Measurements from ENCODE around the gene CEP57L1.

CEP57L1 gene

GRCh38 chr6:109052018-109052651, 43.2 kb upstream of the CEP57L1 start:
- TF ChIP-seq, protein P1, sequence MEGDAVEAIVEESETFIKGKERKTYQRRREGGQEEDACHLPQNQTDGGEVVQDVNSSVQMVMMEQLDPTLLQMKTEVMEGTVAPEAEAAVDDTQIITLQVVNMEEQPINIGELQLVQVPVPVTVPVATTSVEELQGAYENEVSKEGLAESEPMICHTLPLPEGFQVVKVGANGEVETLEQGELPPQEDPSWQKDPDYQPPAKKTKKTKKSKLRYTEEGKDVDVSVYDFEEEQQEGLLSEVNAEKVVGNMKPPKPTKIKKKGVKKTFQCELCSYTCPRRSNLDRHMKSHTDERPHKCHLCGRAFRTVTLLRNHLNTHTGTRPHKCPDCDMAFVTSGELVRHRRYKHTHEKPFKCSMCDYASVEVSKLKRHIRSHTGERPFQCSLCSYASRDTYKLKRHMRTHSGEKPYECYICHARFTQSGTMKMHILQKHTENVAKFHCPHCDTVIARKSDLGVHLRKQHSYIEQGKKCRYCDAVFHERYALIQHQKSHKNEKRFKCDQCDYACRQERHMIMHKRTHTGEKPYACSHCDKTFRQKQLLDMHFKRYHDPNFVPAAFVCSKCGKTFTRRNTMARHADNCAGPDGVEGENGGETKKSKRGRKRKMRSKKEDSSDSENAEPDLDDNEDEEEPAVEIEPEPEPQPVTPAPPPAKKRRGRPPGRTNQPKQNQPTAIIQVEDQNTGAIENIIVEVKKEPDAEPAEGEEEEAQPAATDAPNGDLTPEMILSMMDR (IDR thresholded peaks at IDR 0.05; ENCODE audit: low read depth, low read length), result no peak

GRCh38 chr6:109052852-109053251, 42.5 kb upstream of the CEP57L1 start:
- TF ChIP-seq, protein P1 (IDR thresholded peaks at IDR 0.05; ENCODE audit: low read depth, low read length), result no peak
- no peak for DNase-seq (ENCODE audit: extremely low read depth, low read depth)

More at GRCh38 chr6:109052018-109052651, 43.2 kb upstream of the CEP57L1 start:
- no peak for DNase-seq (ENCODE audit: extremely low read depth, low read depth)

GRCh38 chr6:109053336-109053735, 42.0 kb upstream of the CEP57L1 start:
- no peak for DNase-seq (ENCODE audit: extremely low read depth, low read depth)
- TF ChIP-seq, protein P1 (IDR thresholded peaks at IDR 0.05; ENCODE audit: low read depth, low read length), result no peak

- TF ChIP-seq, protein P1 (IDR thresholded peaks at IDR 0.05; ENCODE audit: low read depth, low read length), result no peak
- no peak for DNase-seq (ENCODE audit: extremely low read depth, low read depth)
Observed at GRCh38 chr6:109055771-109056235, 39.5 kb upstream of the CEP57L1 start.

GRCh38 chr6:109056661-109057060, 38.6 kb upstream of the CEP57L1 start:
- DNase-seq (ENCODE audit: extremely low read depth, low read depth), result no peak
- TF ChIP-seq, protein P1 (IDR thresholded peaks at IDR 0.05; ENCODE audit: low read depth, low read length), result no peak

DNA sequence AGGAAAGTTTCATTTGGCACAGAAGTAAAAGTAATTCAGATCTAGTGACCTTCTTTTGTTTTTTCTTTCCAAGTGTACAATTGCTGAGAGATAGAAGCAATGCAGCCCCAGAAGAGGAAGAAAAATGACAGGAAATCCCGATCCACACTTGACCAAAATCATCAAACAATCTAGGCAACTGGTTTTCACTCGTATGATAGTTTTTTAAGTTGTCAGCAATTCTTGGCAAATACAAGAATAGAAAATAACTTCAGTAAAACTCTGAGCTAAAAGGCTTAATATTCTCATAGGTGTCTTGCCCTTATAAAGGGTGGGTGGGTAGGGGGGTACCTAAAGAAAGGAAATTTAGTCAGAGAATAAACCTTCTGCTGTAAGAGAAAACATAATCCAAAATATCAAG, 36.7 kb upstream of the CEP57L1 start:
- no peak for DNase-seq (ENCODE audit: extremely low read depth, low read depth)
- TF ChIP-seq, protein P1 (IDR thresholded peaks at IDR 0.05; ENCODE audit: low read depth, low read length), result no peak

- no peak for DNase-seq (ENCODE audit: extremely low read depth, low read depth)
- TF ChIP-seq, protein P1 (IDR thresholded peaks at IDR 0.05; ENCODE audit: low read depth, low read length), result no peak
Observed at GRCh38 chr6:109059153-109059552, 36.2 kb upstream of the CEP57L1 start.
